Measurements from ENCODE around the gene FRMD7.

FRMD7 gene

GRCh38 chrX:132037479-132037993 lies 90.3 kb downstream of the FRMD7 start:
- in situ Hi-C loops (cut with MboI; ENCODE audit: low sequenced_read_pairs): no loop called here

GRCh38 chrX:132034648-132035047 lies 93.2 kb downstream of the FRMD7 start:
- in situ Hi-C loops (cut with MboI; ENCODE audit: low sequenced_read_pairs): no loop called here

GRCh38 chrX:132033166-132033565 lies 94.7 kb downstream of the FRMD7 start:
- in situ Hi-C loops (cut with MboI; ENCODE audit: low sequenced_read_pairs): no loop called here

GRCh38 chrX:132031867-132032266 lies 96.0 kb downstream of the FRMD7 start:
- in situ Hi-C loops (cut with MboI; ENCODE audit: low sequenced_read_pairs): no loop called here

GRCh38 chrX:132030264-132030663 lies 97.6 kb downstream of the FRMD7 start:
- in situ Hi-C loops (cut with MboI; ENCODE audit: low sequenced_read_pairs): no loop called here

All from hTERT RPE-1 (cell line).